HEK293 (cell line): ENCODE results near the gene SMIM22.

Experiments
- SP2 ChIP-seq: fragments of 450-650 bp; formaldehyde crosslinking; IDR thresholded peaks from 2 replicates; pipeline ENCODE4 v1.5.1; 2016; ENCODE audit warnings: missing biosample characterization, missing genetic modification characterization
- ZNF610 ChIP-seq: fragments of 450-650 bp; formaldehyde crosslinking; IDR thresholded peaks from 2 replicates; pipeline ENCODE4 v1.5.1; 2016; ENCODE audit warnings: missing biosample characterization, missing genetic modification characterization, borderline replicate concordance
- TF ChIP-seq, protein P1 (sequence below): fragments of 450-650 bp; formaldehyde crosslinking; IDR thresholded peaks from 2 replicates; pipeline ENCODE4 v1.5.1; 2016; ENCODE audit warnings: missing biosample characterization, missing genetic modification characterization
- TF ChIP-seq, protein P2 (sequence below): fragments of 450-650 bp; formaldehyde crosslinking; IDR thresholded peaks from 2 replicates; pipeline ENCODE4 v1.5.1; 2017; ENCODE audit warnings: missing biosample characterization, missing genetic modification characterization

GRCh38 chr16:4803898-4804762, 9.0 kb downstream of the SMIM22 start:
- TF ChIP-seq ZNF610 (tag by site-specific recombination) (no peak), SP2 (tag by site-specific recombination) (no peak)
- TF ChIP-seq, protein P1, sequence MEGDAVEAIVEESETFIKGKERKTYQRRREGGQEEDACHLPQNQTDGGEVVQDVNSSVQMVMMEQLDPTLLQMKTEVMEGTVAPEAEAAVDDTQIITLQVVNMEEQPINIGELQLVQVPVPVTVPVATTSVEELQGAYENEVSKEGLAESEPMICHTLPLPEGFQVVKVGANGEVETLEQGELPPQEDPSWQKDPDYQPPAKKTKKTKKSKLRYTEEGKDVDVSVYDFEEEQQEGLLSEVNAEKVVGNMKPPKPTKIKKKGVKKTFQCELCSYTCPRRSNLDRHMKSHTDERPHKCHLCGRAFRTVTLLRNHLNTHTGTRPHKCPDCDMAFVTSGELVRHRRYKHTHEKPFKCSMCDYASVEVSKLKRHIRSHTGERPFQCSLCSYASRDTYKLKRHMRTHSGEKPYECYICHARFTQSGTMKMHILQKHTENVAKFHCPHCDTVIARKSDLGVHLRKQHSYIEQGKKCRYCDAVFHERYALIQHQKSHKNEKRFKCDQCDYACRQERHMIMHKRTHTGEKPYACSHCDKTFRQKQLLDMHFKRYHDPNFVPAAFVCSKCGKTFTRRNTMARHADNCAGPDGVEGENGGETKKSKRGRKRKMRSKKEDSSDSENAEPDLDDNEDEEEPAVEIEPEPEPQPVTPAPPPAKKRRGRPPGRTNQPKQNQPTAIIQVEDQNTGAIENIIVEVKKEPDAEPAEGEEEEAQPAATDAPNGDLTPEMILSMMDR (tag by site-specific recombination): no peak
- TF ChIP-seq, protein P2, sequence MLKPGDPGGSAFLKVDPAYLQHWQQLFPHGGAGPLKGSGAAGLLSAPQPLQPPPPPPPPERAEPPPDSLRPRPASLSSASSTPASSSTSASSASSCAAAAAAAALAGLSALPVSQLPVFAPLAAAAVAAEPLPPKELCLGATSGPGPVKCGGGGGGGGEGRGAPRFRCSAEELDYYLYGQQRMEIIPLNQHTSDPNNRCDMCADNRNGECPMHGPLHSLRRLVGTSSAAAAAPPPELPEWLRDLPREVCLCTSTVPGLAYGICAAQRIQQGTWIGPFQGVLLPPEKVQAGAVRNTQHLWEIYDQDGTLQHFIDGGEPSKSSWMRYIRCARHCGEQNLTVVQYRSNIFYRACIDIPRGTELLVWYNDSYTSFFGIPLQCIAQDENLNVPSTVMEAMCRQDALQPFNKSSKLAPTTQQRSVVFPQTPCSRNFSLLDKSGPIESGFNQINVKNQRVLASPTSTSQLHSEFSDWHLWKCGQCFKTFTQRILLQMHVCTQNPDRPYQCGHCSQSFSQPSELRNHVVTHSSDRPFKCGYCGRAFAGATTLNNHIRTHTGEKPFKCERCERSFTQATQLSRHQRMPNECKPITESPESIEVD (tag by site-specific recombination): no peak
